ENCODE data around the gene VWA5A. TPM values are rescaled to one million over a fixed set of nuclear protein-coding genes. Genes with fewer than 3 reads are reported as not detected.

VWA5A gene
- total RNA-seq, 2 experiments from 2014 or later = 0.38 to 2.1 TPM

- Histone ChIP-seq H2AFZ (ENCODE audit: low read length) (peak overlapping the region; percentile 47; the same call in 1 of the 2 replicates), H4K20me1 (ENCODE audit: insufficient read depth, low read length) (no peaks in the 10 kb centered on the region), H3K36me3 (ENCODE audit: insufficient read depth, low read length) (no peaks in the 10 kb centered on the region), H3K9me2 (ENCODE audit: insufficient read depth, low read length) (no peaks in the 10 kb centered on the region), H3K4me3 (ENCODE audit: low read depth, low read length, poor library complexity, severe bottlenecking) (no peak overlapping the region), H3K9me3 (ENCODE audit: low read length) (no peaks in the 10 kb centered on the region), H3K4me1 (ENCODE audit: insufficient read depth, low read length, poor library complexity, severe bottlenecking) (peaks cover 21% of the 10 kb centered on the region), H3K4me2 (ENCODE audit: low read length) (no peak overlapping the region), H3K27ac (ENCODE audit: low read depth, low read length, poor library complexity, severe bottlenecking) (no peak overlapping the region), H3K79me2 (ENCODE audit: insufficient read depth, low read depth, low read length) (no peaks in the 10 kb centered on the region)
- BruUV-seq (replicated peaks) = no TSS peak
- intact Hi-C loops (cut with micrococcal nuclease; ENCODE audit: unreplicated experiment) = loop anchor here (1.0 to 5.0 kb wide), 5 partner anchors 124 to 516 kb away; partner anchors contain the start of gene ZNF202
- TF ChIP-seq EZH2phosphoT487 (IDR thresholded peaks at IDR 0.05; ENCODE audit: borderline replicate concordance, low read depth, low read length) (no peak), CTCF (conservative IDR thresholded peaks at IDR 0.05; ENCODE audit: low read length) (peak; percentile 6; the same call in 1 of the 2 replicates)
- POLR2A ChIA-PET = interaction anchor here (0.6 to 0.9 kb wide), 4 partner anchors 39 to 117 kb away, joined by 3 to 4 read pairs (median 3); no protein-coding TSS in a partner anchor
- CTCF ChIA-PET (ENCODE audit: unreplicated experiment) = interaction anchor here (0.9 to 1.0 kb wide), 3 partner anchors 38 to 514 kb away, joined by 3 to 5 read pairs (median 5); no protein-coding TSS in a partner anchor
- no peak for DNase-seq (ENCODE audit: low spot score)
Observed at GRCh38 chr11:124071623-124071948, 43.7 kb upstream of the VWA5A start.

GRCh38 chr11:124072147-124072546 lies 43.1 kb upstream of the VWA5A start:
- H3K4me1 ChIP-seq (ENCODE audit: insufficient read depth, low read length, poor library complexity, severe bottlenecking) = peaks cover 21% of the 10 kb centered on the region

More at GRCh38 chr11:124072147-124072546, 43.1 kb upstream of the VWA5A start:
- intact Hi-C loops (cut with micrococcal nuclease; ENCODE audit: unreplicated experiment) = loop anchor here (5.0 kb wide), 2 partner anchors 330 to 515 kb away; no protein-coding TSS in a partner anchor
- Histone ChIP-seq H3K4me2 (ENCODE audit: low read length) (no peak overlapping the region), H3K9me3 (ENCODE audit: low read length) (no peaks in the 10 kb centered on the region), H3K79me2 (ENCODE audit: insufficient read depth, low read depth, low read length) (no peaks in the 10 kb centered on the region), H3K36me3 (ENCODE audit: insufficient read depth, low read length) (no peaks in the 10 kb centered on the region), H3K4me3 (ENCODE audit: low read depth, low read length, poor library complexity, severe bottlenecking) (no peak overlapping the region), H3K9me2 (ENCODE audit: insufficient read depth, low read length) (no peaks in the 10 kb centered on the region), H2AFZ (ENCODE audit: low read length) (no peak overlapping the region), H4K20me1 (ENCODE audit: insufficient read depth, low read length) (no peaks in the 10 kb centered on the region), H3K27ac (ENCODE audit: low read depth, low read length, poor library complexity, severe bottlenecking) (no peak overlapping the region)
- no TSS peak for BruUV-seq (replicated peaks)
- ChIA-PET POLR2A (interaction anchor here (0.6 kb wide), 1 partner anchor 117 kb away, joined by 3 read pairs; no protein-coding TSS in a partner anchor), CTCF (ENCODE audit: unreplicated experiment) (interaction anchor here (0.9 to 1.0 kb wide), 2 partner anchors 258 to 513 kb away, joined by 5 read pairs; no protein-coding TSS in a partner anchor)
- no peak for TF ChIP-seq CTCF (conservative IDR thresholded peaks at IDR 0.05; ENCODE audit: low read length)
- TF ChIP-seq EZH2phosphoT487 (IDR thresholded peaks at IDR 0.05; ENCODE audit: borderline replicate concordance, low read depth, low read length) = no peak
- DNase-seq (ENCODE audit: low spot score) = no peak
